ENCODE data around the gene ANXA2. TPM values are rescaled to one million over a fixed set of nuclear protein-coding genes. Genes with fewer than 3 reads are reported as not detected.
"Not testable (repeated sequence)": the region's sequence is repeated elsewhere in the genome, so short reads cannot be mapped to it uniquely, and the experiment has no call there.

ANXA2 gene
- total RNA-seq, 2 donors from 2014 or later: 58.2 to 89.3 TPM

- Mint-ChIP-seq H3K4me3 (no peak overlapping the region), H3K36me3 (ENCODE audit: insufficient read depth in 2 of 2) (peaks cover 0 to 7% of the 10 kb centered on the region in 2 donors), H3K27me3 (ENCODE audit: low read depth) (no peaks in the 10 kb centered on the region), H3K9me3 (no peaks in the 10 kb centered on the region), H3K27ac (no peak overlapping the region), H3K4me1 (ENCODE audit: low read depth) (peaks cover 28% of the 10 kb centered on the region)
- DNase-seq: no peak
- ATAC-seq (replicated peaks in 1 of 2): no peak
These were observed 33.2 kb downstream of the ANXA2 start for GRCh38 chr15:60364612-60364924.

- H3K27me3 Mint-ChIP-seq (ENCODE audit: low read depth): no peaks in the 10 kb centered on the region
- no peaks in the 10 kb centered on the region for H3K9me3 Mint-ChIP-seq
- no peak overlapping the region for H3K4me3 Mint-ChIP-seq
- peaks cover 31% of the 10 kb centered on the region for H3K4me1 Mint-ChIP-seq (ENCODE audit: low read depth)
- H3K27ac Mint-ChIP-seq: no peak overlapping the region
- no peak for ATAC-seq (replicated peaks in 1 of 2)
- H3K36me3 Mint-ChIP-seq (ENCODE audit: insufficient read depth in 2 of 2): peaks cover 0 to 9% of the 10 kb centered on the region in 2 donors
- no peak for DNase-seq
These were observed 33.7 kb downstream of the ANXA2 start for GRCh38 chr15:60363903-60364611.

GRCh38 chr15:60363087-60363549 is 34.7 kb downstream of the ANXA2 start:
- peaks cover 0 to 9% of the 10 kb centered on the region in 2 donors for H3K36me3 Mint-ChIP-seq (ENCODE audit: insufficient read depth in 2 of 2)

GRCh38 chr15:60362321-60363086 is 35.3 kb downstream of the ANXA2 start:
- peak; percentile 98 for ATAC-seq (replicated peaks in 1 of 2)
- peaks cover 31% of the 10 kb centered on the region for H3K4me1 Mint-ChIP-seq (ENCODE audit: low read depth)
- peak overlapping the region; percentile 84 for H3K27ac Mint-ChIP-seq
- H3K4me3 Mint-ChIP-seq: peak overlapping the region; percentile 6 to 68
- H3K27me3 Mint-ChIP-seq (ENCODE audit: low read depth): no peaks in the 10 kb centered on the region
- peak; percentile 64 to 73 for DNase-seq
- H3K36me3 Mint-ChIP-seq (ENCODE audit: insufficient read depth in 2 of 2): peaks cover 0 to 9% of the 10 kb centered on the region in 2 donors
- no peaks in the 10 kb centered on the region for H3K9me3 Mint-ChIP-seq

More at GRCh38 chr15:60363087-60363549, 34.7 kb downstream of the ANXA2 start:
- ATAC-seq (replicated peaks in 1 of 2) (no peak), DNase-seq (no peak)
- peak overlapping the region; percentile 11 to 20 for H3K4me3 Mint-ChIP-seq
- peak overlapping the region; percentile 84 for H3K27ac Mint-ChIP-seq
- no peaks in the 10 kb centered on the region for H3K9me3 Mint-ChIP-seq
- peaks cover 31% of the 10 kb centered on the region for H3K4me1 Mint-ChIP-seq (ENCODE audit: low read depth)
- H3K27me3 Mint-ChIP-seq (ENCODE audit: low read depth): no peaks in the 10 kb centered on the region

GRCh38 chr15:60359738-60360137 is 38.0 kb downstream of the ANXA2 start:
- not testable (repeated sequence) for H3K27ac Mint-ChIP-seq; H3K9me3 Mint-ChIP-seq; H3K27me3 Mint-ChIP-seq (ENCODE audit: low read depth); H3K4me3 Mint-ChIP-seq
- peaks cover 35% of the 10 kb centered on the region for H3K4me1 Mint-ChIP-seq (ENCODE audit: low read depth)
- ATAC-seq (replicated peaks in 1 of 2) (peak in 1 of 2 donors; percentile 19), DNase-seq (peak; percentile 39 to 55)
- peaks cover 4 to 12% of the 10 kb centered on the region in 2 donors for H3K36me3 Mint-ChIP-seq (ENCODE audit: insufficient read depth in 2 of 2)

GRCh38 chr15:60358935-60359682 is 38.7 kb downstream of the ANXA2 start:
- H3K9me3 Mint-ChIP-seq: no peaks in the 10 kb centered on the region
- H3K27ac Mint-ChIP-seq: no peak overlapping the region
- DNase-seq (no peak), ATAC-seq (replicated peaks in 1 of 2) (no peak)
- no peaks in the 10 kb centered on the region for H3K27me3 Mint-ChIP-seq (ENCODE audit: low read depth)
- H3K4me1 Mint-ChIP-seq (ENCODE audit: low read depth): peaks cover 35% of the 10 kb centered on the region
- no peak overlapping the region for H3K4me3 Mint-ChIP-seq
- peaks cover 6 to 13% of the 10 kb centered on the region in 2 donors for H3K36me3 Mint-ChIP-seq (ENCODE audit: insufficient read depth in 2 of 2)

- peaks cover 12% of the 10 kb centered on the region for H3K4me1 Mint-ChIP-seq (ENCODE audit: low read depth)
- no peaks in the 10 kb centered on the region for H3K27me3 Mint-ChIP-seq (ENCODE audit: low read depth)
- ATAC-seq (replicated peaks in 1 of 2) (no peak), DNase-seq (no peak)
- H3K4me3 Mint-ChIP-seq: no peak overlapping the region
- H3K9me3 Mint-ChIP-seq: no peaks in the 10 kb centered on the region
- H3K27ac Mint-ChIP-seq: no peak overlapping the region
- H3K36me3 Mint-ChIP-seq (ENCODE audit: insufficient read depth in 2 of 2): peaks cover 15 to 27% of the 10 kb centered on the region in 2 donors
These were observed 41.0 kb downstream of the ANXA2 start for GRCh38 chr15:60356832-60357231.

- no peaks in the 10 kb centered on the region for H3K9me3 Mint-ChIP-seq
- H3K4me1 Mint-ChIP-seq (ENCODE audit: low read depth): peaks cover 12% of the 10 kb centered on the region
- DNase-seq: no peak
- ATAC-seq (replicated peaks in 1 of 2): no peak
- no peak overlapping the region for H3K4me3 Mint-ChIP-seq
- H3K27ac Mint-ChIP-seq: no peak overlapping the region
- H3K36me3 Mint-ChIP-seq (ENCODE audit: insufficient read depth in 2 of 2): peaks cover 18 to 30% of the 10 kb centered on the region in 2 donors
- H3K27me3 Mint-ChIP-seq (ENCODE audit: low read depth): no peaks in the 10 kb centered on the region
These were observed 42.5 kb downstream of the ANXA2 start for GRCh38 chr15:60355148-60355857.

- H3K27ac Mint-ChIP-seq: no peak overlapping the region
- DNase-seq (no peak), ATAC-seq (replicated peaks in 1 of 2) (no peak)
- peaks cover 18 to 29% of the 10 kb centered on the region in 2 donors for H3K36me3 Mint-ChIP-seq (ENCODE audit: insufficient read depth in 2 of 2)
- H3K4me3 Mint-ChIP-seq: no peak overlapping the region
- no peaks in the 10 kb centered on the region for H3K9me3 Mint-ChIP-seq
- no peaks in the 10 kb centered on the region for H3K27me3 Mint-ChIP-seq (ENCODE audit: low read depth)
- peaks cover 5% of the 10 kb centered on the region for H3K4me1 Mint-ChIP-seq (ENCODE audit: low read depth)
These were observed 44.4 kb downstream of the ANXA2 start for GRCh38 chr15:60353245-60353920.

GRCh38 chr15:60352525-60352924 is 45.3 kb downstream of the ANXA2 start:
- DNase-seq (no peak), ATAC-seq (replicated peaks in 1 of 2) (no peak)
- Mint-ChIP-seq H3K4me1 (ENCODE audit: low read depth) (peaks cover 5% of the 10 kb centered on the region), H3K27me3 (ENCODE audit: low read depth) (no peaks in the 10 kb centered on the region), H3K4me3 (no peak overlapping the region), H3K9me3 (no peaks in the 10 kb centered on the region), H3K36me3 (ENCODE audit: insufficient read depth in 2 of 2) (peaks cover 18 to 36% of the 10 kb centered on the region in 2 donors), H3K27ac (no peak overlapping the region)

- Mint-ChIP-seq H3K4me1 (ENCODE audit: low read depth) (no peaks in the 10 kb centered on the region), H3K27ac (no peak overlapping the region), H3K4me3 (no peak overlapping the region), H3K36me3 (ENCODE audit: insufficient read depth in 2 of 2) (peaks cover 18 to 40% of the 10 kb centered on the region in 2 donors), H3K27me3 (ENCODE audit: low read depth) (no peaks in the 10 kb centered on the region), H3K9me3 (no peaks in the 10 kb centered on the region)
- ATAC-seq (replicated peaks in 1 of 2) (no peak), DNase-seq (no peak)
These were observed 46.7 kb downstream of the ANXA2 start for GRCh38 chr15:60351066-60351465.

GRCh38 chr15:60350108-60350507 is 47.7 kb downstream of the ANXA2 start:
- Mint-ChIP-seq H3K4me1 (ENCODE audit: low read depth) (no peaks in the 10 kb centered on the region), H3K9me3 (no peaks in the 10 kb centered on the region), H3K36me3 (ENCODE audit: insufficient read depth in 2 of 2) (peaks cover 17 to 39% of the 10 kb centered on the region in 2 donors), H3K27me3 (ENCODE audit: low read depth) (no peaks in the 10 kb centered on the region), H3K4me3 (no peak overlapping the region), H3K27ac (no peak overlapping the region)
- no peak for DNase-seq
- ATAC-seq (replicated peaks in 1 of 2): no peak

Data from activated T-cell treated with anti-CD3 and anti-CD28 coated beads, Interleukin-2, amount 50 U/mL, for 72 hours (primary cell).